Occipital lobe (tissue), 2 donors: ENCODE data around the gene ACSF2. TPM values are rescaled to one million over a fixed set of nuclear protein-coding genes. Genes with fewer than 3 reads are reported as not detected.
"Not testable (repeated sequence)": the region's sequence is repeated elsewhere in the genome, so short reads cannot be mapped to it uniquely, and the experiment has no call there.

ENCODE experiments used
- DNase-seq: peaks from one replicate; lab custom pipeline; 2025; lab: John Stamatoyannopoulos, UW
- total RNA-seq: library from RNA; depleted of rRNA; stranded (reverse); fragments of >200 nt; gene quantifications from one replicate; pipeline ENCODE4 v1.2.3, GENCODE V29; 2014

Gene ACSF2
- total RNA-seq, 1 donor from 2014 or later = 1.9 TPM

DNA sequence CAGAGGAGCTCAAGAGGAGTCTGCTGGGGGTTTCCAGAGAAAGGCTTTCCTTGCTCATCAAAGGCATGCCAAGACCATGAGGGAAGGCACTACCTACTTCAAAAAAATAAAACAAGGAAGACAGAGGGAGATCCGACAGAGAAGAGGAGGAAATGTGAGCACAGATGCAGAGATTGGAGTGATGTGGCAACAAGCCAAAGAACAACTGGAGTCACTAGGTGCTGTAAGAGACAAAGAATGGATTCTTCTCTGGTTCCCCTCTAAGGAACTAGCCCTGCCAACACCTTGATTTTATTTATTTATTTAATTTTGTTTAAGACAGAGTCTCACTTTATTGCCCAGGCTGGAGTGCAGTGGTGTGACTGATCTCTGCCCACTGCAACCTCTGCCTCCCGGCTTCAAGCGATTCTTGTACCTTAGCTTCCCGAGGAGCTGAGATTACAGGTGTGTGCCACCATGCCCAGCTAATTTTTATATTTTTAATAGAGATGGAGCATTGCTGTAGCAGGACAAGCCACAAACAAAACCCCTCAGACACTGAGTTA lies 13.8 kb upstream of the ACSF2 start:
- no peak for DNase-seq

DNA sequence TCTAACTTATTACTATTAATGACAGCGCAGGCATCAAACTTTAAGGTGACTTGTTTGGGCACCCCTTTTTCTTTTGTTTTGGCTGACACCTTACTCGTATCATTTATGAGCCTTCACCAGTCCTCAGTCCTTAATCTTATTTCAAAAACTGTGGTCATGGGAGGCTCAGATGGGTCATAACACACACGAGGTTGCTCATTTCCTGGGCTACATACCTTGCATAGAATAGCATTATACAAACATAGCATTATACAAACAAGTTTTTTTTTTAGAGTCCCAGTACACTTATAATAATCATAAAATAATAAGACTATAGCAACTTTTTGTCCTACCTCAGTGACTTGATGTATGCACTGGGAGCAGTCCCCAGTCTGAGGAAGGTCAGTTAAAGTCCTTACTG lies 11.2 kb upstream of the ACSF2 start:
- DNase-seq = no peak

DNA sequence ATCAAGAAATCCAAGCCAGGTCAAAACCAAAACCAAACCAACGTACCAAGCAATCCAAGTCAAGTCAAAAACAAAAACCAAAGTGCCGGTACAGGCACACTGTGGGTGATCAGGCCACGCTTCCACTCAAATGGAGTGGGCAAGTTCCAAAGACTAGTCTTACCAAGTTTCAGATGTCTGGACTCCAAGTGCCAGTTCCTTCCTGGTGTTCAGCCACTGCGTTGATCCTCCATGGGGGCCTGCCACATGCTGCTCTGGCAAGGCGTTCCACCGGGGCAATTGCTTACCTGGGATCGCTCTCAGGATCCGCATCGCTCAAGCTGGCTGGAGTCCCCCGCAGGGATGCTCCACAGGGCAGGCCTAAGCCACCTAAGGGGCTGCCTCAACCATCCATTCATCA lies 6.4 kb upstream of the ACSF2 start:
- DNase-seq = not testable (repeated sequence)

DNA sequence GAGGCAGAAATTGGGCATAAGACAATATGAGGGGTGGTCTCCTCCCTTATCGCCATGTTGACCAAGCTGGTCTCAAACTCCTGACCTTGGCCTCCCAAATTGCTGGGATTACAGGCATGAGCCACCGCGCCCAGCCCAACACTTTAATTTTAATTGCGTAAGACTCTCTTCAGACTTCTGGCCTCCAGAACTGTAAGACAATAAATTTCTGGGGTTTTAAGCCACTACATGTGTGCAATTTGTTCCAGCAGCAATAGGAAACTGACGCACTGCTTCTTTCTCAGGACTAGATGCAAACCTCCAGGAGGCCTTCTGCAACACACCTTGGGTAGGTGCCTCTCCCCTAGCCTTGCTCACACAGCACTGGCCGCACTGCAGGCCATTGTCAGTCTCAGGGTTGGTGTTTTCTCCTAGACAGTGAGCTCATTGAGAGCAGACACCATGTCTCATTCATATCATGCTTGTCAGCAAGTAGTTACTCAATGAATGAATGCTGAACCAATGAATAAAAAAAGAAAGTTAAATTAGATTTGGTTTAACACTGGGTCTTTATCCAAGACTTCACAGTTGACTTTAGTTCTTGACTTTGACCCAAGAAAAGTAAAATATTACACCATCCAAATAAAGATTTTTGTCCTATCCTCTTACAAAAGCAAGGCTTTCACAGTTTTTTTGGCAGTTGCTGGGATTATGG lies 5.5 kb upstream of the ACSF2 start:
- no peak for DNase-seq

DNA sequence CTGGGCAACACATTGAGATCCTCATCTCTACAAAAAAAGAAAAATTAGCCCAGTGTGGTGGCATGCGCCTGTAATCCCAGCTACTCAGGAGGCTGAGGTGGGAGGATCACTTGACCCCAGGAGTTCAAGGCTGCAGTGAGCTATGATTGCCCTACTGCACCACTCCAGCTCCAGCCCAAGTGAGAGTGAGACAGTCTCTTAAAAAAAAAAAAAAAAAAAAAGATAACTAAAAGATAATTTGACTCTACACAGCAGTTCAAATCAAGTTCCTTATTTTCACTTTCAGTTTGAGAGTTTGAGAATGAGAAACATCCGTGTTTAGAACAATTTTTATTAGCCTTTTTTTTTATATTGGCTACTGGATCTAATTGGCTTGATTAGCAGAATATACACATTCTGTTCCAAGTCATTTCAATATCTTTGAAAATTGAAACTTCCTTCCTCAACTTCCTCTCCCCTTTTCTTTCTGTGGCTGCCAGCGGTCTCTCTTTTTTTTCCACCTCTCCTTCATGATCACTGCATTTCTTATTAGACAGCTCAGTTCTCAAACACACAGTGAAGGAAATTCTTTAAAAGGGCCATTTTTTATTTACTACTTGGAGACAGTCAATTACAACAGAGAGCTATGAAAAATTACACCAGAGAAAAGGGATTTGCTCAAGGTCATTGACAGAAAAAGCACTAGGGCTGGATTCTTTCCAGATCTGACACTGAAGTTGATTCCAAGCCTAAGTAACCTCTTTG lies 4.5 kb upstream of the ACSF2 start:
- DNase-seq = no peak

DNA sequence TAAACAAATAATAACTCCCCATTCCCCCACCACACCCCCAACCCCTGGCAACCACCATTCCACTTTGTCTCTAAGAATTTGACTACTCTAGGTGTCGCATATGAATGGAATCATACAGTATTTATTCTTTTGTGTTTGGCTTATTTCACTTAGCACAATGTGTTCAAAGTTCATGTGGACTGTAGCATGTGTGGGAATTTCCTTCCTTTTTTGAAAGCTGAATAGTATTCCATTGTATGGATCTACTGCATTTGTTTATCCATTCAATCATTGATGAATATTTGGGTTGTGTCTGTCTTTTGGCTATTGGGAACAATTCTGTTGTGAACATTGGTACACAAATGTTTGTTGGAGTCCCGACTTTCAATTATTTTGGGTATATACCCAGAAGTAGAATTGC lies 3.3 kb upstream of the ACSF2 start:
- DNase-seq = no peak

DNA sequence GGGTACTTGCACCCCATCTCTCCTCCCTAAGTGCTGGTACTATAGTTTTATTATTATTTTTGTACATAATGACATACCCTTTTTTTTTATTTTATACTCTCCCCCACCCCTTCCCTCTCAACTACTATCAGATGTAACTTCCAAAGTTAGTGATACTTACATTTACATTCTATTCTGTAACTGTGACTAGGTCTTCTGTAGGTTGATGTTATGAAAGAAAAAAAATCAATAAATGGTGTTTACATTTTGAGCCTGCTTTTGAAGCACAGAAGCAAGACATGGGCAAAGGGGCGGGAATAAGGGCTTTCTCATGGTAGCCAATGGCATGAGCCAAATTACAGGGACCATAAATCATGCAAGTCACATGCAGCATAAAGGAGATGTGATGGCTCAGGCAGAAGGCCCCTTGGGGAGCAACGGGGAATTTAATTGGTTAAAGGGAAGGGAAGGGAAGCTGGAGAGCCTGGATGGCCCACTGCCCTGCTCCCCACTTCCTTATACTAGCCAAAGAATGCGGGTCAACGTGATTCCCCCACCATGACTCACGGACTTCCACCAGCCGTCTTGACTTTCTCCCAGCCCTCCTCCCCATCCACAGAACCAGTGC lies 2.4 kb upstream of the ACSF2 start:
- DNase-seq = no peak

DNA sequence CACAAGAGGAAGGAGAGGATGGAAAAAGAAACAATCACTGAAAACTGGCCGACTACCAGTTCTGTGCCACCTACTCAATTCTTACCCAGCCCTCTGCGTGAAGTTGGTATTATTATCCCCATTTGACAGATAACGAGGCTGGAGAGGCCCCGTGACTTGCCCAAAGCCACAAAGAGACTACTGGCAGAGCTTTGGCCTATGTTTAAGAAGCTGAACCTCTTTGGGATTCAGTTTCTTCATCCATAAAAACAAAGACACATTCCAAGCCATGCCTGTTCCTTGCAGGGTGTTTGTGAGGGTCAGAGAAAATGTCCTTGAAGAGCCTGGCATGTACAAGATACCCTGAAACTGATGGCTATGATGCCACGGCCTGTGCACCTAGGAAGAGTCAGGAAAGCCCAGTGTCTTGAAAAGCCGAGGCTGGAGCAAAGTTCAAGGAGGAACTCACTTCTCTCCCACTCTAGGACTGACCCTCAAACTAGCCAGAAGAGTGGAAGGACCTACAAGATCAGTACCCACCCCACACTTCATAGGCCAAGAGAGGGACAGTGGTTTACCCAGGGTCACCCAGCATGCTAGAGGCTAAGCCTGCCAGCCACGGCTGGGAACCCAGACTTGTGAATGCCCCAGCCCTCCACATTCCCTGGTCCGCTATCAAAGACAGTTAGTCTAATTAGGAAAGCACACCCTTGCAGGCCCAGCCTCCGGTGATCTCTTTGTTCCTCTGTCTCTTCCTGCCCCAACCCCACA lies 1.6 kb upstream of the ACSF2 start:
- DNase-seq = no peak

DNA sequence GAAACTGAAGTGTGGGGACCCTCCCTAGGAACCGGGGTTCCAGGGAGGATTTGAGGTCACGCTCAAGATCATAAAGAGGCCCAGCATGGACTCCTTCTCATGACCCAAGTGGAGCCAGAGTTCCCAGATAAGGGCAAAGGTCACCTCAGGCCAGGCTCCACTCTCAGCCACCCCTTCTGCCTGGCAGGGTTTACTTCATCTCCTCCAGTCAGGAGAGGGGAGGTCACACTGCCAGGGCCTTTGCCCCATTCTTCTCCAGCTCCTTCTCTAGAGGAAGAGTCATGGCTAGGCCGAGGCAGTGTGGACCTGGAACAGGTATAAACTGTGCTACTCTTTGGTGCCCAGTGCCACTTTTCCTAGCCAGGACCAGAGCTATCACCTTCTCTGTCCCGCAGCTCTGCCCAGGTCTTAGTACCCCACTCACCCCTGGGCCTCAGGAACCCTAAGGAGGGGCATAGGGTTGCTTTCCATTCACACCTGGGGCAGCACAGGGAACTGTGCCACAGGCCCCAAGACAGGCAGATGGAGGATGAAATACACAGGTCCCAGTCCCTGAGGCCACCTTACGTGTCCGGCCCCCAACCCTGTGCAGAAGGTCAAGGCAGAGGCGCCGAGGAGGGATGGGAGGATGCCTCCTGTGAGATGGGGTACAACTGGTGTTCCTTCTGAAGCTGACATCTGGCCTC lies 879 bp upstream of the ACSF2 start:
- DNase-seq = no peak

DNA sequence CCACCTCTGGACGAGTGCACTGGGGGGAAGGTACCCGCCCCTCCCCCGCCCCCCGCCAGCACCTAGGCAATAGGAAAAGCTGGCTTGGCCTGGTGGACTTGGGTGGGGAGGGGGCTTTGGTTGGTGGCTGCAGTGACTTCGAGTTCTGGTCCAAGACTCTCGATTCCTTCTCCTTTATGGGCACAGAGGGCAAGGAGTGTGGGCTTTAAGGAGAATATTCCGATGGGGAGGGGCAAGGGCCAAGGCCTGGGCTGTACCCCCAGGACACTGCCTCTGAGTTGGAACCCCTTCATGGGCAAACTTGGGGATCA lies 409 bp downstream of the ACSF2 start:
- DNase-seq = no peak

DNA sequence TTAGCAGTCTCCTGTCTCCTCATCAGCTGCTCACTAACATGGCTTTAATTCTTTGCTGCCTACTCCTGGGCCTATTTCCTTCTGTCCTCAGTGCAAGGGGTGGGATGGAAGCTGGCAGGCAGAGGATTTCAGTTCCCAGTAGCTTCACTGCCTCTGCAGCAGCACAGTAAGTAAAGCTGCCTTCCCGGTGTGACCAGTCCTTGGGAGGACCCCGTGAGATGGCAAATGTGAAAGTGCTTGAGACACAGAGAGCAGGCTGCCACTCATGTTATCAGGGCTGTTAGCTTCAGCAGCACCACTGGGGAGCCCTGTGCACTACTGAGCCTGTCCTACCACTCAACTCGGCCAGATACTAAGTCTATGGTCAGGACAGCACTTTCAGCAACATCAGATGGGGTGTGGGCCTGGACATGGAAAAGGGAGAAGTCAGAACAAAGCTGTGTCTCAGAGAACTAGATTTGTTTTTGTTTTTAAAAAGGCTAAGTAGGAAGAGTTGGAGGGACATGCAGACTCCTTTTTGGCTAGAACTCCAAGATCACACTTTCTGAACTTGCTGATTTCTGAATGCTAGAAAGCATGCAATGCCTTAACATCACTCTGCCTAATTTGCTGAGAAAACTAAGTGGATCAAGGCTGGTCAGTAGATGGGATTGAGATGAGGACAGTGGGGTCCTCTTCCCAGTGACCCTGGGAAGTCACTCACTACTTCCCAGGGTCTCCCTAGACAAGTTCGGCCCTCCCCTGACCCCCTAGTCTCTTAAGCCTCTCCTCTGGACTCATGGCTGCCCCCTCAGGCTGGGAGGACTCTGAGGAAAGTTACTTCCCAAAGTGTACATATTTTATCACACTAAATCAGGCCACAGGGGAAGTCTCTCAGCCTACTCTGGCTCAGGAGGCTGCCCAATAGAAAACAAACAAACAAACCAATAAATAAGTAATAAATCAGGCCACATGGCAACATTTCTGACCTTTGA lies 1.1 kb downstream of the ACSF2 start:
- DNase-seq = no peak

DNA sequence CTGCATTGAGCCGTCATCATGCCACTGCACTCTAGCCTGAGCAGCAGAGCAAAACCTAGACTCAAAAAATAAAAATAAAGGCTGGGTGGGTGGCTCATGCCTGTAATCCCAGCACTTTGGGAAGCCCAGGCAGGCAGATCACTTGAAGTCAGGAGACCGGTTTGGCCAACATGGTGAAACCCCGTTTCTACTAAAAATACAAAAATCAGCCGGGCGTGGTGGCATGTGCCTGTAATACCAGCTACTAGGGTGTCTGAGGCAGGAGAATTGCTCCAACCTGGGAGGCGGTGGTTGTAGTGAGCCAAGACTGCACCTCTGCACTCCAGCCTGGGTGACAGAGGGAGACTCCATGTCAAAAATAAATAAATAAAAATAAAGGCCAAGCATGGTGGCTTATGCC lies 2.1 kb downstream of the ACSF2 start:
- DNase-seq = not testable (repeated sequence)

DNA sequence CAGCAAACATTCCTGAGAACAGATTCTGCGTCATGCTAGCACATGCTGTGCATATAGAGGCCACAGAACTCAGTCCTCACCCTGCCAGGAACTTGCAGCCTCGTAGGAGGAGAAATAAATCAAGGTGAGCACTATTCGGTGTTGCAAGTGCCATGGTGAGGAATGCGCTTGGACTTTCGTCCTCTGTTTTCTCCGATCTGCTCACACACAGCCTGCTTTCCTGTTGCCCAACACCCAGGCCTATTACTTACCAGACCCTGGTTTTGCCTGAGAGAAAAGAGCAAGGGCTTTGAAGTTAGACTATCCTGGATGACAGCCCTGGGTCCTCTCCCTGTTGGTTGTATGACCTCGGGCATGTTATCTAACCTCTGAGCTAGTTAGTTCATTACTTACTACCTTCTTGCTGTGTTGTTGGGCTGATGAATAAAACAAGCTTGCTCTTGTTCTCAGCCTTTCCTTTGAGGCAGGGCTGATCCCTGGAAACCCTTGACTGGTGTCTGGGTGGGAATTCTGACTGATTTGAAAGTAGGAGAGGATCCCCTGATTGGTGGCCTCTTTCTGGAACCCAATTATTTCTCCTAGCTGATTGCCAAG lies 2.9 kb downstream of the ACSF2 start:
- DNase-seq = no peak

DNA sequence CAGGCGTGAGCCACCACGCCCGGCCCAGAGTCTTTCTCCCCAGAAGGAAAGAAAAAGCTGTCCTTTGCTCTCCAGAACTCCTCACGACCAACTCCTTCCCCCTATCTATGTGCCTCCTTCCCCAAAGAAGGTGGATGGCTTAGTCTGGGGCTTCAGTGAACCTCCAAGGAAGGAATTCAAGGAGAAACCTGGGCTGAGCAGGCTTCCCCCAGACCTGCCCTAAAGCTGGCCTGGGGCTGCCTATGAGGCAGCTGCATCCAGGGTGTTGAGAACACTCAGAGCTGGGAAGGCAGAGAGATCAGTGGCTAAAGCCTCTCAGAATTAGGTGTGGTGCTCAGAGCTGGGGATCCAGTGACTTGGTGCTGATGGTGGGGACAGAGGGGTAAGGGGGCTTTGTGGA lies 3.8 kb downstream of the ACSF2 start:
- DNase-seq = no peak

DNA sequence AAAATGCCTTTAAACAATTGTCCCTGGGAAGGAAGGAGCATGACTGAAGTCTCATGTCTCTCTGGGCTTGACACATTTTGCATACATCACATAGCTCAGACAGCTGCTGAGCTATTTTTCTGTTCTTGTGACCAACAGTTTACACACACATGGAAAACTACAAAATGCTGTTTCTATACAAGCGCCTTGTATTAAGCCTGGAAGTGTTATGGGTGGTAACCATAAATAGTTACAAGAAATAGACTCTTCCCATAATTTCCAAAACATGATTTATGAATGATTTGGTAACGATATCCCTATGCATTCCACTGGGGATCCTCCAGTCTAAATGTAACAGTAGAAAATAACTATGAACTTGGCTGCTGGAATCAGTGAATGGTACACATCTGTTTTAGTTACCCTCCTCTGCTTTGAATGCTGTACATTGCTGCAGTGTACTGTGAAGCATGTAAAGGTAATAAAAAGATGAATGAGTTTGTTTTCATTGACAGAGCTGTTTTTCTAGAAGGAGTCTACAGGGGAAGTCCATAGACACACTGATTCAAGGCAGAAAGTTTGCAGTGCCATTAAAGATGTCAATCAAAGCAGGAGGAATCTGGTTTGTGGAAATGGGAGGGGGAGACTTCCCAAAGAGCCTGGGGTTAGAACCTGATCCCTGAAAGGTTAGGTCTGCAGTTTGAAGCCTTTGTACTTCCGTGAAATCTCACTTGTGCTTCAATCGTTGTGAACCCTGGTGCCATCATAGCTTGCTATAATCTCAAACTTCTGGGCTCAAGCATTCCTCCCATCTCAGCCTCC lies 5.0 kb downstream of the ACSF2 start:
- no peak for DNase-seq

DNA sequence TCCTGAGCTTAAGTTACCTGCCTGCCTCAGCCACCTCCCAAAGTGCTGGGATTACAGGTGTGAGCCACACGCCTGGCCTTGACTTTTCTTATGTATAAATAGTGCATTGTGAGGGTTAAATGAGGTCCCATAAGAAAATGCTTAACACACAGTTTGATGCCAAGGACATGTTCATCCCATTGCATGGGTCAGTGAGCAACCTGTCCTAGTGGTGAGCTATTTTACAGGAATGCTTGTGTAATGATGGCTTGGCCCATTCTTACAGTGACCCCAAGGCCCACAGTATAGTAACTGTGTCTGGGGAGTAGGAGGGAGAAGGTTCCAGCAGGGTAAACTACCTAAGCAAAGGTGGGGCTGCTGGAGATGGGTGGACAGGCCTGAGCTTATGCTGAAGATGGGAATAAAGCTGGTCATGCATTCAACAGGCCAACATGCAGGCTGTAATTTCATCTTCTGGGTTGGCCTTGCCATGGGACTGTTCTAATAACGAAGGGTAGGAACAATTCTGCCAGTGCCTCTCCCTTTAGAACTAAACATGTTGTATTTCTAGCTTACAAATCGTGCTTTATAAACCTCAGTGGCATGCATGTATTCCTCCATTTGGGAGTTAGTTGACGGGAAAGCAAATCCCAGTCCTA lies 6.2 kb downstream of the ACSF2 start:
- DNase-seq = no peak

DNA sequence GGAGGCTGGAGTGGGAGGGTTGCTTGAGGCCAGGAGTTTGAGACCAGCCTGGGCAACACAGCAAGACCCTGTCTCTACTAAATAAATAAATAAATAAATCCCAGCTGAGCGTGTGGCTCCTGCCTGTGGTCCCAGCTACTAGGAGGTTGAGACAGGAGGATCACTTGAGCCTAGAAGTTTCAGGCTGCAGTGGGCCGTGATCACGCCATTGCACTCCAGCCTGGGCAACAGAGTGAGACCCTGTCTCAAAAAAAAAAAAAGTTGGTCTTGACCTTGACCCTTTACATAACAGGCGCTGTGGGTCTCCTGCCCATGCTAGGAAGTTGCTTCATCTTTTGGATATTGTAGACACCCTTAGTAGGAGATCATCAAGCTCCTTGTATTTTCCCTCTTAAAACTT lies 11.4 kb downstream of the ACSF2 start:
- no peak for DNase-seq

DNA sequence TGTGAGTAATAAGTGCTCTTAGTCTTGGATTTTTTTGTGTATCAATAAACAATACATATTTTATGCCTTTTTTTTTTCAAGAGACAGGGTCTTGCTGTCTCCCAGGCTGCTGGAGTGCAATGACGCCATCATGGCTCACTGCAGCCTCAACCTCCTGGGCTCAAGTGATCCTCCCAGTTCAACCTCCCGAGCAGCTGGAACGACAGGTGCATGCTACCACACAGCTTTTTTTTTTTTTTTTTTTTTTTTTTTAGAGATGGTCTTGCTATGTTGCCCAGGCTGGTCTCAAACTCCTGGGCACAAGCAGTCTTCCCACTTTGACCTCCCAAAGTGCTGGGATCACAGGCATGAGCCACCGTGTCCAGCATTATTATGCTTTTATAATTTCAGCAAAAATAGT lies 13.0 kb downstream of the ACSF2 start:
- no peak for DNase-seq
